OCI-LY3 (cell line): ENCODE measurements around the gene TRIO.

Source experiments
- EZH2phosphoT487 ChIP-seq: fragments of 200-600 bp; shearing (Covaris generic); IDR thresholded peaks from 2 replicates; pipeline ENCODE4 v1.6.1; 2018; ENCODE audit warnings: antibody characterized with exemption, mixed run types, low read depth
- TF ChIP-seq, protein P1 (sequence below): fragments of 200-600, 300-600 bp; sonication (generic); IDR thresholded peaks from 2 replicates; pipeline ENCODE4 v1.5.1; 2014; ENCODE audit warnings: antibody characterized with exemption, low read length, low read depth

DNA sequence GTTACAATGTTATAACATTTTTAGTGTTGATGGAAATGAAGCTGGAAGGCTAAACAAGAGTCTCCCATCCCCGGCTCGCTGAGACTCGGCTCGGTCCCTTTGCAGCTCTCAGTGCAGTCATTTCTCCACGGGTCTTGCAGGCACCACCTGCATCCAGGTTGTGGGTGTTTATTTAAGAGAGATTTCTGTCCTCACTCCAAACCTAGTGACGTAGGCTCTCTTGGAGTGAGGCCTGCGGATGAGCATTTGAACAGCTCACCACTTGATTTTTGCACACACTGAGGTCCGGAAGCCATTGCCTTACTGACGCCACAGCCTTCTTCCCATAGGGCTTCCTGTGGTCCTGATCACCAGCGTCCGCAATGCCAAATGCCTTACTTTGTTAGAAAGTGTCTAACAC, 240.8 kb downstream of the TRIO start:
- TF ChIP-seq, protein P1, sequence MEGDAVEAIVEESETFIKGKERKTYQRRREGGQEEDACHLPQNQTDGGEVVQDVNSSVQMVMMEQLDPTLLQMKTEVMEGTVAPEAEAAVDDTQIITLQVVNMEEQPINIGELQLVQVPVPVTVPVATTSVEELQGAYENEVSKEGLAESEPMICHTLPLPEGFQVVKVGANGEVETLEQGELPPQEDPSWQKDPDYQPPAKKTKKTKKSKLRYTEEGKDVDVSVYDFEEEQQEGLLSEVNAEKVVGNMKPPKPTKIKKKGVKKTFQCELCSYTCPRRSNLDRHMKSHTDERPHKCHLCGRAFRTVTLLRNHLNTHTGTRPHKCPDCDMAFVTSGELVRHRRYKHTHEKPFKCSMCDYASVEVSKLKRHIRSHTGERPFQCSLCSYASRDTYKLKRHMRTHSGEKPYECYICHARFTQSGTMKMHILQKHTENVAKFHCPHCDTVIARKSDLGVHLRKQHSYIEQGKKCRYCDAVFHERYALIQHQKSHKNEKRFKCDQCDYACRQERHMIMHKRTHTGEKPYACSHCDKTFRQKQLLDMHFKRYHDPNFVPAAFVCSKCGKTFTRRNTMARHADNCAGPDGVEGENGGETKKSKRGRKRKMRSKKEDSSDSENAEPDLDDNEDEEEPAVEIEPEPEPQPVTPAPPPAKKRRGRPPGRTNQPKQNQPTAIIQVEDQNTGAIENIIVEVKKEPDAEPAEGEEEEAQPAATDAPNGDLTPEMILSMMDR = no peak
- no peak for TF ChIP-seq EZH2phosphoT487
